IMR-90 (cell line): ENCODE measurements around the gene NUDCD3. TPM values are rescaled to one million over a fixed set of nuclear protein-coding genes. Genes with fewer than 3 reads are reported as not detected.

Source experiments
- ATAC-seq: fragments of 200-7000 bp; cut with Tn5 transposase; 2 replicates; pipeline ENCODE4 v1.9.1; 2020; ENCODE audit warnings: low read depth, mild to moderate bottlenecking, moderate library complexity
- BruUV-seq: library from RNA; stranded (reverse); fragments of 400-500 nt; replicated peaks from 2 replicates; lab custom pipeline; 2021; lab: Mats Ljungman, UMichigan
- CTCF ChIA-PET: fragments of 300-600 bp; formaldehyde crosslinking; extraction: SDS; loops from one replicate; lab custom pipeline; 2021; ENCODE audit warnings: antibody characterized with exemption; lab: Yijun Ruan, JAX
- POLR2A ChIA-PET: fragments of 300-600 bp; sonication (Branson Sonifier 250); formaldehyde crosslinking; loops from one replicate; lab custom pipeline; 2022; ENCODE audit warnings: antibody characterized with exemption; ENCODE audit not compliant: unreplicated experiment; lab: Charles Lee
- DNase-seq: peaks from one replicate; pipeline ENCODE4 v3.0.0; 2013
- H2AFZ ChIP-seq: replicated peaks from 2 replicates; pipeline ENCODE3; 2013; ENCODE audit warnings: low read length, mild to moderate bottlenecking; ENCODE audit not compliant: poor library complexity
- H2AK5ac ChIP-seq: 2 replicates; pipeline ENCODE4 v1.6.1; 2013; ENCODE audit warnings: low read depth, low read length, inconsistent platforms
- H2AK9ac ChIP-seq: replicated peaks from 2 replicates; pipeline ENCODE3; 2013; ENCODE audit warnings: mild to moderate bottlenecking, low read depth, low read length, moderate library complexity; ENCODE audit not compliant: poor library complexity
- H2BK120ac ChIP-seq: 2 replicates; pipeline ENCODE4 v1.6.1; 2013; ENCODE audit warnings: low read depth, low read length, inconsistent platforms
- H2BK15ac ChIP-seq: 3 replicates; pipeline ENCODE4 v1.6.1; 2013; ENCODE audit warnings: low read depth, low read length, inconsistent platforms
- H2BK20ac ChIP-seq: 2 replicates; pipeline ENCODE4 v1.6.1; 2013; ENCODE audit warnings: low read depth, mild to moderate bottlenecking, inconsistent platforms, low read length, moderate library complexity
- H2BK5ac ChIP-seq: 2 replicates; pipeline ENCODE4 v1.6.1; 2013; ENCODE audit warnings: mild to moderate bottlenecking, low read depth, low read length, inconsistent platforms; ENCODE audit not compliant: poor library complexity, severe bottlenecking
- H3K14ac ChIP-seq: replicated peaks from 2 replicates; pipeline ENCODE4 v1.6.1; 2013; ENCODE audit warnings: low read depth, low read length, inconsistent platforms
- H3K18ac ChIP-seq: 2 replicates; pipeline ENCODE4 v1.6.1; 2013; ENCODE audit warnings: low read depth, low read length, control low read depth
- H3K23ac ChIP-seq: 2 replicates; pipeline ENCODE4 v1.6.1; 2013; ENCODE audit warnings: low read depth, low read length, inconsistent platforms
- H3K27ac ChIP-seq: 2 replicates; pipeline ENCODE4 v1.5.1; 2013; ENCODE audit warnings: mild to moderate bottlenecking, control low read depth, low read length; ENCODE audit not compliant: insufficient read depth
- H3K27me3 ChIP-seq: 2 replicates; pipeline ENCODE4 v1.6.1; 2013; ENCODE audit warnings: low read length; ENCODE audit not compliant: control insufficient read depth, insufficient read depth
- H3K36me3 ChIP-seq: 2 replicates; pipeline ENCODE4 v1.6.1; 2013; ENCODE audit warnings: low read length, mixed read lengths; ENCODE audit not compliant: control insufficient read depth, insufficient read depth
- H3K4ac ChIP-seq: 2 replicates; pipeline ENCODE4 v1.6.1; 2013; ENCODE audit warnings: low read depth, low read length, inconsistent platforms
- H3K4me1 ChIP-seq: 2 replicates; pipeline ENCODE4 v1.6.1; 2013; ENCODE audit warnings: low read length, mixed read lengths; ENCODE audit not compliant: control insufficient read depth, insufficient read depth
- H3K4me2 ChIP-seq: 2 replicates; pipeline ENCODE4 v1.6.1; 2013; ENCODE audit warnings: low read depth, mild to moderate bottlenecking, control low read depth, low read length, moderate library complexity
- H3K4me3 ChIP-seq: 2 replicates; pipeline ENCODE4 v1.5.1; 2013; ENCODE audit warnings: low read depth, mild to moderate bottlenecking, control low read depth, low read length, moderate library complexity; ENCODE audit not compliant: insufficient read depth
- H3K56ac ChIP-seq: 2 replicates; pipeline ENCODE4 v1.6.1; 2013; ENCODE audit warnings: low read length, inconsistent platforms; ENCODE audit not compliant: insufficient read depth; ENCODE audit errors: extremely low read depth
- H3K79me1 ChIP-seq, 2 experiments: 2 replicates each; pipeline ENCODE4 v1.6.1; 2013; ENCODE audit warnings: low read length in 2 of 2, inconsistent platforms in 1 of 2, low read depth in 1 of 2
- H3K9ac ChIP-seq: 2 replicates; pipeline ENCODE4 v1.6.1; 2013; ENCODE audit warnings: low read depth, low read length, control low read depth
- H3K9me1 ChIP-seq: 2 replicates; pipeline ENCODE4 v1.6.1; 2013; ENCODE audit warnings: low read length, inconsistent platforms; ENCODE audit not compliant: insufficient read depth
- H3K9me3 ChIP-seq: 2 replicates; pipeline ENCODE4 v1.6.1; 2013; ENCODE audit warnings: low read length; ENCODE audit not compliant: control insufficient read depth, insufficient read depth
- H4K20me1 ChIP-seq: 2 replicates; pipeline ENCODE4 v1.6.1; 2013; ENCODE audit warnings: low read length, inconsistent platforms; ENCODE audit not compliant: insufficient read depth
- H4K5ac ChIP-seq: 2 replicates; pipeline ENCODE4 v1.6.1; 2013; ENCODE audit warnings: mild to moderate bottlenecking, low read depth, low read length, control low read depth
- H4K8ac ChIP-seq, 2 experiments: 2 replicates each; pipeline ENCODE4 v1.6.1; 2013; ENCODE audit warnings: low read depth in 2 of 2, low read length in 2 of 2, control low read depth in 1 of 2, inconsistent platforms in 1 of 2
- H4K91ac ChIP-seq: 2 replicates; pipeline ENCODE4 v1.6.1; 2013; ENCODE audit warnings: low read depth, low read length, inconsistent platforms; ENCODE audit not compliant: insufficient read depth
- BHLHE40 ChIP-seq: fragments of 150-350 bp; IDR thresholded peaks from 2 replicates; pipeline ENCODE4 v1.6.1; 2016; ENCODE audit warnings: mild to moderate bottlenecking, low read depth, low read length
- CEBPB ChIP-seq: IDR thresholded peaks from 2 replicates; pipeline ENCODE4 v1.6.1; 2012; ENCODE audit warnings: low read depth, low read length, improper control_type of control experiment
- CTCF ChIP-seq: conservative IDR thresholded peaks from 2 replicates; pipeline ENCODE4 v1.5.1; 2012; ENCODE audit warnings: mild to moderate bottlenecking, low read depth, low read length, improper control_type of control experiment
- ELK1 ChIP-seq: fragments of 150-350 bp; IDR thresholded peaks from 2 replicates; pipeline ENCODE4 v1.6.1; 2016; ENCODE audit warnings: low read depth, mild to moderate bottlenecking, low read length, moderate library complexity, borderline replicate concordance
- MAFK ChIP-seq: IDR thresholded peaks from 2 replicates; pipeline ENCODE4 v1.6.1; 2012; ENCODE audit warnings: low read depth, low read length, improper control_type of control experiment
- MXI1 ChIP-seq: IDR thresholded peaks from 2 replicates; pipeline ENCODE4 v1.6.1; 2012; ENCODE audit warnings: low read depth, mild to moderate bottlenecking, low read length, moderate library complexity, borderline replicate concordance
- RCOR1 ChIP-seq: IDR thresholded peaks from 2 replicates; pipeline ENCODE4 v1.6.1; 2012; ENCODE audit warnings: mild to moderate bottlenecking, low read length, improper control_type of control experiment; ENCODE audit not compliant: insufficient replicate concordance
- RFX5 ChIP-seq: IDR thresholded peaks from 2 replicates; pipeline ENCODE4 v1.8.0; 2012; ENCODE audit warnings: low read depth, mild to moderate bottlenecking, low read length, moderate library complexity
- USF2 ChIP-seq: fragments of 150-350 bp; IDR thresholded peaks from 2 replicates; pipeline ENCODE4 v1.6.1; 2017; ENCODE audit warnings: mild to moderate bottlenecking, antibody characterized with exemption, low read length, low read depth
- WGBS, 2 experiments: methylation state at CpG; one replicate each; pipeline versions ENCODE4 v1.1.5 to v1.1.7; 2013; ENCODE audit warnings: missing lambda C conversion rate in 2 of 2; ENCODE audit not compliant: insufficient read length in 1 of 2; ENCODE audit errors: extremely low coverage in 2 of 2; 5-methylcytosine and 5-hydroxymethylcytosine counted together
- dilution Hi-C: fragments of 300-500 bp; cut with HindIII; formaldehyde crosslinking; loops from one replicate; pipeline ENCODE4 v1.14.3; 2018; ENCODE audit warnings: low sequenced_read_pairs; ENCODE audit not compliant: unreplicated experiment
- in situ Hi-C: fragments of 300-500 bp; cut with MboI; formaldehyde crosslinking; loops from 3 replicates; pipeline ENCODE4 v1.14.3; 2019; ENCODE audit warnings: low sequenced_read_pairs, inconsistent platforms, mixed read lengths
- intact Hi-C: fragments of 100-400 bp; cut with micrococcal nuclease; formaldehyde crosslinking; loops from 2 replicates; pipeline ENCODE4 v1.10.0; 2022
- polyA plus RNA-seq, 3 experiments: library from polyadenylated mRNA; depleted of rRNA; stranded (reverse); fragments of >200 nt; gene quantifications; 2 replicates each; pipeline ENCODE4 v1.2.3, GENCODE V29; 2012; ENCODE audit warnings: low replicate concordance in 1 of 3
- total RNA-seq: library from RNA; depleted of rRNA; stranded (reverse); fragments of >200 nt; gene quantifications from 2 replicates; pipeline ENCODE4 v1.2.3, GENCODE V29; 2012

The NUDCD3 gene
- total and polyA plus RNA-seq, 2 of the 4 experiments (the other 2 are of a cell fraction): 49.5 to 76.0 TPM

- Histone ChIP-seq H3K9ac (no peak overlapping the region), H3K18ac (no peak overlapping the region), H2BK5ac (no peak overlapping the region), H4K5ac (no peak overlapping the region), H4K8ac (no peak overlapping the region), H3K27me3 (peaks cover 12% of the 10 kb centered on the region), H4K20me1 (no peaks in the 10 kb centered on the region), H3K4me1 (no peaks in the 10 kb centered on the region), H3K79me1 (no peaks in the 10 kb centered on the region), H3K4ac (no peak overlapping the region), H2AK9ac (no peak overlapping the region), H3K9me3 (no peaks in the 10 kb centered on the region), H3K27ac (no peak overlapping the region), H3K4me2 (no peak overlapping the region), H3K4me3 (no peak overlapping the region), H3K9me1 (no peaks in the 10 kb centered on the region), H3K36me3 (no peaks in the 10 kb centered on the region), H3K56ac (no peak overlapping the region), H4K91ac (no peak overlapping the region), H2BK120ac (no peak overlapping the region), H3K14ac (no peak overlapping the region), H3K23ac (no peak overlapping the region), H2AFZ (no peak overlapping the region), H2BK20ac (no peak overlapping the region), H2BK15ac (no peak overlapping the region), H2AK5ac (no peak overlapping the region)
- ChIA-PET POLR2A (no interaction called here), CTCF (no interaction called here)
- dilution Hi-C loops (no loop called here), intact Hi-C loops (no loop called here), in situ Hi-C loops (no loop called here)
- ATAC-seq (no peak), DNase-seq (no peak)
- BruUV-seq: no TSS peak
- TF ChIP-seq USF2 (no peak), RFX5 (no peak), CTCF (no peak), MAFK (no peak), CEBPB (no peak), ELK1 (no peak), RCOR1 (no peak), BHLHE40 (no peak), MXI1 (no peak)
- WGBS, 2 experiments: 0% methylated on average over 1 of the region's 4 CpGs; no CpG with 5 or more reads in 1 of the 2 experiments
Observed at GRCh38 chr7:44498230-44498954, 7.9 kb upstream of the NUDCD3 start.
